Kidney epithelial cell (primary cell): Measurements from ENCODE around the gene HSD17B14. TPM values are rescaled to one million over a fixed set of nuclear protein-coding genes. Genes with fewer than 3 reads are reported as not detected.

Source experiments
- DNase-seq: peaks from one replicate; pipeline ENCODE4 v3.0.0-alpha.2; 2010; ENCODE audit warnings: low read depth
- H3K27me3 ChIP-seq: 2 replicates; pipeline ENCODE4 v1.6.0; 2011; ENCODE audit warnings: low read length; ENCODE audit not compliant: control insufficient read depth, insufficient read depth
- H3K36me3 ChIP-seq: 2 replicates; pipeline ENCODE4 v1.5.1; 2011; ENCODE audit warnings: low read length; ENCODE audit not compliant: control insufficient read depth, insufficient read depth
- H3K4me3 ChIP-seq: 2 replicates; pipeline ENCODE4 v1.5.1; 2011; ENCODE audit warnings: low read depth, mild to moderate bottlenecking, control low read depth, low read length
- total RNA-seq: library from RNA; depleted of rRNA; stranded (reverse); fragments of >200 nt; gene quantifications from 2 replicates; pipeline ENCODE4 v1.2.3, GENCODE V29; 2015
- TF ChIP-seq, protein P1 (sequence below): IDR thresholded peaks from 2 replicates; pipeline ENCODE4 v1.5.1; 2011; ENCODE audit warnings: mild to moderate bottlenecking, moderate library complexity, low read length, control low read depth, inconsistent platforms; ENCODE audit not compliant: insufficient read depth, poor library complexity, severe bottlenecking

Gene HSD17B14
- total RNA-seq, 1 donor from 2014 or later, result 10.2 TPM

DNA sequence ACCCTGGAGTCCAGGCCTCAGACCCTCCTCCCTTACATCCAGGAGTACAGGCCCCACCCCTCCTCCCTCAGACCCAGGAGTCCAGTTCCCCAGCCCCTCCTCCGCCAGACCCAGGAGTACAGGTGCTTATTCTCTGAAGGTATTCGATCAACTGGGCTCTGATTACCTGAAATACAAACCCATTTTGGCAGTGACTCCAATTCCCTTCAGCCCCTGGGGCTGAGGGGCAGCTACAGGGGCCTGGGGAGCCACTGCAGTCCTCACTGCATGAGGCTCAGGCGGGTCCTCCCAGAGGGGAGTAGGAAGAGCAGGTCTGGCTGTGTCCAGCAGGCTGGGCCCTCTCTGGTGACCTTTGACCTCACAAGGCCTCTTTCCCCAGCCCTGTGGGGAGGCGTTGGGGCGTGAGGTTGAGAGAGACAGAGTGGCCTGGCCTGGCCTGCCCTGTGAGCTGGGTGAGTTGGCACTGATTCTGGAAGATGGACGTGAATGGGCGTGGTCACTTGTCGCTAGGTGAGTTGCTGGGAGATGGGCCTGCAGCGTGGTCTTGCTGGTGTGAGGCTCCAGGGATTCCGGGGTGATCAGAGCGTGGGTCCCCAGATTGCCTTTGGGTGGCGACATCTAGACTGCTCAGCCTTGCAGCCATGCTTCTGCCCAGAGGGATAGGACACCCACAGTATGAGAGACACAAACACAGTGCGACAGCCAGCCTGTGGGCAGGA is 28.5 kb downstream of the HSD17B14 start:
- no peak for DNase-seq
- peaks cover 2% of the 10 kb centered on the region for H3K36me3 ChIP-seq
- TF ChIP-seq, protein P1, sequence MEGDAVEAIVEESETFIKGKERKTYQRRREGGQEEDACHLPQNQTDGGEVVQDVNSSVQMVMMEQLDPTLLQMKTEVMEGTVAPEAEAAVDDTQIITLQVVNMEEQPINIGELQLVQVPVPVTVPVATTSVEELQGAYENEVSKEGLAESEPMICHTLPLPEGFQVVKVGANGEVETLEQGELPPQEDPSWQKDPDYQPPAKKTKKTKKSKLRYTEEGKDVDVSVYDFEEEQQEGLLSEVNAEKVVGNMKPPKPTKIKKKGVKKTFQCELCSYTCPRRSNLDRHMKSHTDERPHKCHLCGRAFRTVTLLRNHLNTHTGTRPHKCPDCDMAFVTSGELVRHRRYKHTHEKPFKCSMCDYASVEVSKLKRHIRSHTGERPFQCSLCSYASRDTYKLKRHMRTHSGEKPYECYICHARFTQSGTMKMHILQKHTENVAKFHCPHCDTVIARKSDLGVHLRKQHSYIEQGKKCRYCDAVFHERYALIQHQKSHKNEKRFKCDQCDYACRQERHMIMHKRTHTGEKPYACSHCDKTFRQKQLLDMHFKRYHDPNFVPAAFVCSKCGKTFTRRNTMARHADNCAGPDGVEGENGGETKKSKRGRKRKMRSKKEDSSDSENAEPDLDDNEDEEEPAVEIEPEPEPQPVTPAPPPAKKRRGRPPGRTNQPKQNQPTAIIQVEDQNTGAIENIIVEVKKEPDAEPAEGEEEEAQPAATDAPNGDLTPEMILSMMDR, result no peak
- no peaks in the 10 kb centered on the region for H3K27me3 ChIP-seq
- H3K4me3 ChIP-seq, result no peak overlapping the region

DNA sequence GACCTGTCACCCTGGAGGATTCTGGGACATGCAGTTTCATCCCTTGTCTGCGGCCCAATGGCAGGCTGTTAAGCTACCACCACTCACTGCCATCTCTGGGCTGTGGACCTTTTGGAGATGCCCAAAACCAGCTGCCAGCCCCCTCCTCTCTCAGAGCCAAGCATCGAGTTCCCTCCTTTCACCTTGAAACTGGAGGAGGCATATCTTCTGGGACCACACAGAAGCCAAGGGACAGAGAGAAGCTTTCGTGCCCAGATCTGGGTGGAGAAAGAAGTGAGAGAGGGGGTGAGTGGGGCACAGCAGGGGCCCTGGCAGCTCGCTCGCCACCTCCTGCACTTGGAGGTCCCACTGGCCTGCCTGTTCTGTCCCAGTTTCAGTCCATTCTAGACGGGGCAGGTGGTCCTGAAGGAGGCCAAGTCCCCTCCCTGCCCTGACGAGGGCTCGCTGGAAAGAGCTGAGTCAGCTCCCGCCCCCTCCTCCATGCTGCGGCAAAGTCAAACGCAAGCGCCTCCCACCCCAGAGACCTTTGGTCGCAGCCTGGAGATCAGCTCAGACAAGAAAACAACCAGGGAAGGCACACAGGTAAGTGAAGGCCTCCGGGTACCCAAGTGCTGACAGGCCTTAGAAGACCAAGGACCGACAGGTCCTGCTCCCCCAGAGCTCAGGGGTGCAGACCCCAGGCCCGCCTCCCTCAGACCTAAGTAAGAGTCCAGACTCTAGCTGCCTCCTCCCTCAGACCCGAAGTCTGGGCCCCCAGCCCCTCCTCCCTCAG is 29.3 kb downstream of the HSD17B14 start:
- TF ChIP-seq, protein P1, result no peak
- DNase-seq, result no peak
- H3K27me3 ChIP-seq, result no peaks in the 10 kb centered on the region
- no peak overlapping the region for H3K4me3 ChIP-seq
- H3K36me3 ChIP-seq, result peaks cover 2% of the 10 kb centered on the region

- Histone ChIP-seq H3K36me3 (peaks cover 2% of the 10 kb centered on the region), H3K27me3 (no peaks in the 10 kb centered on the region), H3K4me3 (no peak overlapping the region)
- TF ChIP-seq, protein P1, result no peak
- no peak for DNase-seq
Measured at GRCh38 chr19:48806518-48806817, 29.8 kb downstream of the HSD17B14 start.

DNA sequence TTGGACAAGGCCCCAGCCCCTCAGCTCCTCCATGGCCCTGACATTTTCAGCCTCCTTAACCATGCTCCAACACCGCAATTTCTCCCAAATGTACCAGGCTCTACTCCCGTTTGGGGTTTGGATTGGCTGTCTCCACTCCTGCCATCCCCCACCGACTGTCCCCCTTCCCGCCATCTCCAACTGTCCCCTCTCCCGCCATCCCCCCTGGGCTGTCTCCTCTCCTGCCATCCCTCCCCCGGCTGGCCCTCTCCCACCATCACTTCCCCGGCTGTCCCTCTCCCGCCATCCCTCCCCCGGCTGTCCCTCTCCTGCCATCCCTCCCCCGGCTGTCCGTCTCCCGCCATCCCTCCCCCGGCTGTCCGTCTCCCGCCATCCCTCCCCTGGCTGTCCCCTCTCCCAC is 30.8 kb downstream of the HSD17B14 start:
- TF ChIP-seq, protein P1, result no peak
- H3K36me3 ChIP-seq, result peaks cover 2% of the 10 kb centered on the region
- no peak overlapping the region for H3K4me3 ChIP-seq
- DNase-seq, result no peak
- no peaks in the 10 kb centered on the region for H3K27me3 ChIP-seq

- Histone ChIP-seq H3K36me3 (peaks cover 2% of the 10 kb centered on the region), H3K27me3 (no peaks in the 10 kb centered on the region), H3K4me3 (no peak overlapping the region)
- TF ChIP-seq, protein P1, result no peak
- DNase-seq, result no peak
Measured at GRCh38 chr19:48804496-48804895, 31.8 kb downstream of the HSD17B14 start.

- Histone ChIP-seq H3K27me3 (no peaks in the 10 kb centered on the region), H3K4me3 (no peak overlapping the region), H3K36me3 (no peaks in the 10 kb centered on the region)
- no peak for DNase-seq
- TF ChIP-seq, protein P1, result no peak
Measured at GRCh38 chr19:48802623-48803022, 33.7 kb downstream of the HSD17B14 start.
